HCT116 (cell line): ENCODE measurements around the gene FAM237B. TPM values are rescaled to one million over a fixed set of nuclear protein-coding genes. Genes with fewer than 3 reads are reported as not detected.

Experiments
- ATAC-seq: fragments of 200-7000 bp; cut with Tn5 transposase; 2 replicates; pipeline ENCODE4 v1.9.1; 2020; ENCODE audit warnings: mild to moderate bottlenecking, moderate library complexity
- BruUV-seq: library from RNA; stranded (reverse); fragments of 400-500 nt; replicated peaks from 2 replicates; lab custom pipeline; 2021; lab: Mats Ljungman, UMichigan
- CTCF ChIA-PET: fragments of 300-600 bp; sonication (Branson Sonifier 250); formaldehyde crosslinking; loops from one replicate; lab custom pipeline; 2021; ENCODE audit warnings: antibody characterized with exemption; lab: Charles Lee
- POLR2A ChIA-PET: fragments of 300-600, 350-600 bp; sonication (Branson Sonifier 250); formaldehyde crosslinking; loops from one replicate; lab custom pipeline; 2021; ENCODE audit warnings: antibody characterized with exemption; lab: Charles Lee
- RAD21 ChIA-PET, 2 experiments: fragments of 300-600 bp; sonication (Branson Sonifier 250); formaldehyde crosslinking; loops; one replicate each; lab custom pipeline; 2023; ENCODE audit warnings: low total read pairs in 2 of 2; ENCODE audit not compliant: uncharacterized antibody in 2 of 2, unreplicated experiment in 2 of 2, low non-redundant PET in 1 of 2; lab: Charles Lee
- DNase-seq: peaks from one replicate; pipeline ENCODE4 v3.0.0-alpha.2; 2010; ENCODE audit warnings: low read depth, low spot score
- H2AFZ ChIP-seq: fragments of 200-600 bp; shearing (Covaris generic), sonication (generic); 2 replicates; pipeline ENCODE4 v1.6.1; 2017; ENCODE audit warnings: low read depth, mixed run types, mixed read lengths, antibody characterized with exemption, low read length; ENCODE audit not compliant: poor library complexity, severe bottlenecking
- H3K27ac ChIP-seq: 2 replicates; pipeline ENCODE4 v1.5.1; 2012; ENCODE audit warnings: low read depth, low read length
- H3K27me3 ChIP-seq: fragments of 200-600 bp; sonication (generic); 2 replicates; pipeline ENCODE4 v1.6.1; 2016; ENCODE audit warnings: mixed run types, low read length, mixed read lengths; ENCODE audit not compliant: insufficient read depth
- H3K36me3 ChIP-seq, 2 experiments: fragments of 200-500 bp in 1 of 2; fragments of 200-600 bp in 1 of 2; sonication (Bioruptor generic) in 1 of 2; sonication (generic) in 1 of 2; 2 replicates each; pipeline versions ENCODE4 v1.5.1 to v1.6.1; 2014 to 2016; ENCODE audit warnings: low read length in 2 of 2, inconsistent platforms in 1 of 2, mixed read lengths in 1 of 2, mixed run types in 1 of 2; ENCODE audit not compliant: insufficient read depth in 2 of 2, control insufficient read depth in 1 of 2
- H3K4me1 ChIP-seq, 2 experiments: fragments of 200-600 bp in 1 of 2; sonication (generic) in 1 of 2; 2 replicates each; pipeline versions ENCODE4 v1.5.1 to v1.6.1; 2012 to 2017; ENCODE audit warnings: low read length in 2 of 2, inconsistent platforms in 1 of 2, mild to moderate bottlenecking in 1 of 2, mixed read lengths in 1 of 2, mixed run types in 1 of 2, moderate library complexity in 1 of 2; ENCODE audit not compliant: insufficient read depth in 2 of 2, control insufficient read depth in 1 of 2
- H3K4me2 ChIP-seq: fragments of 200-600 bp; sonication (generic); 2 replicates; pipeline ENCODE4 v1.6.1; 2017; ENCODE audit warnings: mixed run types, low read length, mixed read lengths
- H3K4me3 ChIP-seq, 2 experiments: fragments of 200-600 bp in 1 of 2; sonication (generic) in 1 of 2; replicated peaks in 1 of 2; 2 replicates each; pipeline ENCODE4 v1.5.1; 2011 to 2016; ENCODE audit warnings: low read length in 2 of 2, control low read depth in 1 of 2, low read depth in 1 of 2, mild to moderate bottlenecking in 1 of 2, mixed read lengths in 1 of 2, mixed run types in 1 of 2
- H3K79me2 ChIP-seq: fragments of 200-600 bp; sonication (generic); 2 replicates; pipeline ENCODE4 v1.6.1; 2017; ENCODE audit warnings: mild to moderate bottlenecking, mixed run types, low read length, moderate library complexity, mixed read lengths; ENCODE audit not compliant: insufficient read depth
- H3K9ac ChIP-seq: fragments of 200-600 bp; sonication (generic); 2 replicates; pipeline ENCODE4 v1.6.1; 2016; ENCODE audit warnings: low read length, mixed read lengths
- H3K9me2 ChIP-seq: fragments of 200-600 bp; sonication (generic), shearing (Covaris generic); 2 replicates; pipeline ENCODE4 v1.6.1; 2017; ENCODE audit warnings: mixed run types, mild to moderate bottlenecking, moderate library complexity; ENCODE audit not compliant: insufficient read depth
- H3K9me3 ChIP-seq, 2 experiments: fragments of 200-500 bp in 1 of 2; fragments of 200-600 bp in 1 of 2; sonication (Bioruptor generic) in 1 of 2; sonication (generic) in 1 of 2; 2 replicates each; pipeline ENCODE4 v1.6.1; 2014 to 2017; ENCODE audit warnings: low read length in 2 of 2, mixed read lengths in 2 of 2, inconsistent platforms in 1 of 2, low read depth in 1 of 2, mild to moderate bottlenecking in 1 of 2, mixed run types in 1 of 2, moderate library complexity in 1 of 2; ENCODE audit not compliant: control insufficient read depth in 1 of 2, insufficient read depth in 1 of 2
- H4K20me1 ChIP-seq: fragments of 200-600 bp; sonication (generic), shearing (Covaris generic); 2 replicates; pipeline ENCODE4 v1.6.1; 2017; ENCODE audit warnings: mixed run types, mild to moderate bottlenecking, moderate library complexity; ENCODE audit not compliant: insufficient read depth
- ATF3 ChIP-seq: IDR thresholded peaks from 2 replicates; pipeline ENCODE4 v1.6.1; 2012
- CEBPB ChIP-seq: IDR thresholded peaks from 2 replicates; pipeline ENCODE4 v1.6.1; 2012; ENCODE audit warnings: low read depth
- EZH2phosphoT487 ChIP-seq: fragments of 200-600 bp; IDR thresholded peaks from 2 replicates; pipeline ENCODE4 v1.6.1; 2018; ENCODE audit warnings: antibody characterized with exemption, borderline replicate concordance
- FOSL1 ChIP-seq: IDR thresholded peaks from 2 replicates; pipeline ENCODE4 v1.6.1; 2012; ENCODE audit warnings: low read depth
- POLR2AphosphoS5 ChIP-seq: IDR thresholded peaks from 2 replicates; pipeline ENCODE4 v1.6.1; 2011; ENCODE audit warnings: mild to moderate bottlenecking, low read depth, low read length, moderate library complexity
- RAD21 ChIP-seq: IDR thresholded peaks from 2 replicates; pipeline ENCODE4 v1.6.1; 2012; ENCODE audit warnings: low read depth, mild to moderate bottlenecking
- SIN3A ChIP-seq: IDR thresholded peaks from 2 replicates; pipeline ENCODE4 v1.6.1; 2012; ENCODE audit warnings: low read depth
- SP1 ChIP-seq: IDR thresholded peaks from 2 replicates; pipeline ENCODE4 v1.6.1; 2012; ENCODE audit warnings: low read depth
- SRF ChIP-seq: IDR thresholded peaks from 2 replicates; pipeline ENCODE4 v1.6.1; 2012; ENCODE audit warnings: low read depth
- TCF7L2 ChIP-seq: IDR thresholded peaks from 2 replicates; pipeline ENCODE4 v1.7.0; 2011; ENCODE audit warnings: borderline replicate concordance, inconsistent platforms; ENCODE audit not compliant: insufficient read depth, insufficient read length; ENCODE audit errors: extremely low read depth
- YY1 ChIP-seq: IDR thresholded peaks from 2 replicates; pipeline ENCODE4 v1.6.1; 2011; ENCODE audit warnings: low read length, low read depth, moderate library complexity, mild to moderate bottlenecking; ENCODE audit not compliant: insufficient replicate concordance; ENCODE audit errors: extremely low read depth
- ZNF274 ChIP-seq: fragments of 200-500 bp; sonication (Bioruptor generic); IDR thresholded peaks from 2 replicates; pipeline ENCODE4 v1.6.1; 2014; ENCODE audit warnings: mild to moderate bottlenecking, low read depth, low read length, inconsistent platforms
- intact Hi-C: fragments of 100-400 bp; cut with micrococcal nuclease; formaldehyde crosslinking; loops from 2 replicates; pipeline ENCODE4 v1.10.0; 2022
- total RNA-seq: library from RNA; stranded (reverse); gene quantifications from one replicate; pipeline ENCODE4 v1.2.1, GENCODE V29; 2021; ENCODE audit not compliant: unreplicated experiment
- TF ChIP-seq, protein P1 (sequence below): IDR thresholded peaks from 2 replicates; pipeline ENCODE4 v1.6.1; 2012

The FAM237B gene
- total RNA-seq, 1 experiment from 2014 or later = not detected

GRCh38 chr7:90274161-90274560 lies 46.9 kb downstream of the FAM237B start:
- no peaks in the 10 kb centered on the region for H3K9me3 ChIP-seq
- intact Hi-C loops = no loop called here
- ChIA-PET POLR2A (no interaction called here), CTCF (no interaction called here), RAD21 (no interaction called here)
- no peak for TF ChIP-seq POLR2AphosphoS5
- TF ChIP-seq, protein P1, sequence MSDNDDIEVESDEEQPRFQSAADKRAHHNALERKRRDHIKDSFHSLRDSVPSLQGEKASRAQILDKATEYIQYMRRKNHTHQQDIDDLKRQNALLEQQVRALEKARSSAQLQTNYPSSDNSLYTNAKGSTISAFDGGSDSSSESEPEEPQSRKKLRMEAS = no peak
- TF ChIP-seq SRF = no peak
- TF ChIP-seq CEBPB = no peak
- TF ChIP-seq RAD21 = no peak
- TF ChIP-seq TCF7L2 = no peak
- TF ChIP-seq EZH2phosphoT487 = no peak
- TF ChIP-seq ZNF274 = no peak
- no peak for TF ChIP-seq FOSL1
- no peak for TF ChIP-seq YY1
- TF ChIP-seq SIN3A = no peak
- no peak for TF ChIP-seq ATF3
- no peak for TF ChIP-seq SP1
- no peak for ATAC-seq
- no peak overlapping the region for H2AFZ ChIP-seq
- H3K36me3 ChIP-seq = no peaks in the 10 kb centered on the region
- no peak overlapping the region for H3K4me3 ChIP-seq
- no peaks in the 10 kb centered on the region for H3K79me2 ChIP-seq
- H3K27me3 ChIP-seq = no peaks in the 10 kb centered on the region
- no peak overlapping the region for H3K4me2 ChIP-seq
- no peaks in the 10 kb centered on the region for H4K20me1 ChIP-seq
- DNase-seq = no peak
- no peaks in the 10 kb centered on the region for H3K9me2 ChIP-seq
- BruUV-seq = no TSS peak
- H3K4me1 ChIP-seq = no peaks in the 10 kb centered on the region
- H3K27ac ChIP-seq = no peak overlapping the region
- H3K9ac ChIP-seq = no peak overlapping the region
